Endodermal cell (in vitro differentiated cells): ENCODE results near the gene FYN. TPM values are rescaled to one million over a fixed set of nuclear protein-coding genes. Genes with fewer than 3 reads are reported as not detected.
A peak's percentile ranks its signal among the peaks of the same experiment; 100 is the strongest.

ENCODE experiments used
- DNase-seq: peaks from one replicate; pipeline ENCODE4 v3.0.0-alpha.2; 2017
- H3K27ac ChIP-seq: 2 replicates; pipeline ENCODE4 v1.5.1; 2013; ENCODE audit warnings: mild to moderate bottlenecking, low read depth, low read length, moderate library complexity
- H3K27me3 ChIP-seq: 2 replicates; pipeline ENCODE4 v1.6.1; 2013; ENCODE audit warnings: mild to moderate bottlenecking, low read length, moderate library complexity; ENCODE audit not compliant: insufficient read depth, control insufficient read depth, poor library complexity, severe bottlenecking
- H3K36me3 ChIP-seq: 2 replicates; pipeline ENCODE4 v1.7.0; 2013; ENCODE audit warnings: mild to moderate bottlenecking, low read length, moderate library complexity; ENCODE audit not compliant: control insufficient read depth, insufficient read depth
- H3K4me1 ChIP-seq: one replicate; pipeline ENCODE4 v1.7.0; 2013; ENCODE audit warnings: low read length; ENCODE audit not compliant: control insufficient read depth, insufficient read depth
- H3K4me3 ChIP-seq: 2 replicates; pipeline ENCODE4 v1.5.1; 2013; ENCODE audit warnings: mild to moderate bottlenecking, low read length, moderate library complexity
- H3K9ac ChIP-seq: 2 replicates; pipeline ENCODE4 v1.6.1; 2013; ENCODE audit warnings: mild to moderate bottlenecking, low read length, moderate library complexity; ENCODE audit not compliant: poor library complexity, severe bottlenecking; ENCODE audit errors: extremely low read depth
- H3K9me3 ChIP-seq: 2 replicates; pipeline ENCODE4 v1.6.1; 2013; ENCODE audit warnings: mild to moderate bottlenecking, low read length, moderate library complexity; ENCODE audit not compliant: control insufficient read depth
- H3K27ac Mint-ChIP-seq: 2 replicates; pipeline ENCODE4 v1.8.0; 2020; ENCODE audit warnings: mixed read lengths
- H3K27me3 Mint-ChIP-seq: 2 replicates; pipeline ENCODE4 v1.8.0; 2021; ENCODE audit warnings: mild to moderate bottlenecking, mixed read lengths; ENCODE audit not compliant: insufficient read depth
- H3K36me3 Mint-ChIP-seq: 2 replicates; pipeline ENCODE4 v1.8.0; 2020; ENCODE audit warnings: low read depth, mixed read lengths
- H3K4me1 Mint-ChIP-seq: 2 replicates; pipeline ENCODE4 v1.8.0; 2020; ENCODE audit warnings: mixed read lengths
- H3K4me3 Mint-ChIP-seq: 2 replicates; pipeline ENCODE4 v1.8.0; 2020; ENCODE audit warnings: mild to moderate bottlenecking, moderate library complexity, mixed read lengths
- H3K9me3 Mint-ChIP-seq: 2 replicates; pipeline ENCODE4 v1.8.0; 2020; ENCODE audit warnings: mild to moderate bottlenecking, mixed read lengths
- CTCF ChIP-seq: fragments of 200-600 bp; sonication (generic); conservative IDR thresholded peaks from 2 replicates; pipeline ENCODE4 v1.5.0; 2021; ENCODE audit warnings: antibody characterized with exemption, mild to moderate bottlenecking
- WGBS, 2 experiments: methylation state at CpG; one replicate each; pipeline versions ENCODE4 v1.1.5 to v1.1.7; 2013; ENCODE audit warnings: missing lambda C conversion rate in 2 of 2, mixed read lengths in 1 of 2; ENCODE audit not compliant: insufficient coverage in 1 of 2, insufficient read length in 1 of 2; 5-methylcytosine and 5-hydroxymethylcytosine counted together
- total RNA-seq, 2 donors: library from RNA; stranded (reverse); fragmentation: NEBNext Ultra II Directional in 1 of 2; extraction: Animal tissue kit (Norgen Biotek cat#: 25700) in 1 of 2; gene quantifications; 2 replicates in 1 of 2; 3 replicates in 1 of 2; pipeline ENCODE4 v1.2.1, GENCODE V29; 2021

FYN gene
- total RNA-seq, 2 donors from 2014 or later: 70.0 to 96.4 TPM

- Histone ChIP-seq H3K27ac (no peak overlapping the region), H3K4me1 (peaks cover 25% of the 10 kb centered on the region), H3K36me3 (no peaks in the 10 kb centered on the region), H3K9me3 (no peaks in the 10 kb centered on the region), H3K4me3 (no peak overlapping the region), H3K9ac (no peak overlapping the region), H3K27me3 (no peaks in the 10 kb centered on the region)
- H3K36me3 Mint-ChIP-seq: peaks cover 3% of the 10 kb centered on the region
- peaks cover 23% of the 10 kb centered on the region for H3K27me3 Mint-ChIP-seq
- TF ChIP-seq CTCF: no peak
- H3K27ac Mint-ChIP-seq: peak overlapping the region; percentile 28
- H3K9me3 Mint-ChIP-seq: no peaks in the 10 kb centered on the region
- DNase-seq: no peak
- 88 to 94% methylated on average over 6 of the region's 6 CpGs for WGBS, 2 experiments
- H3K4me1 Mint-ChIP-seq: peaks cover 51% of the 10 kb centered on the region
- H3K4me3 Mint-ChIP-seq: no peak overlapping the region
These were observed 102.8 kb downstream of the FYN start for GRCh38 chr6:111770263-111771093.

GRCh38 chr6:111769365-111770152 lies 103.7 kb downstream of the FYN start:
- no peak overlapping the region for H3K4me3 Mint-ChIP-seq
- Histone ChIP-seq H3K9ac (no peak overlapping the region), H3K27ac (no peak overlapping the region), H3K4me3 (no peak overlapping the region), H3K36me3 (no peaks in the 10 kb centered on the region), H3K4me1 (peaks cover 23% of the 10 kb centered on the region), H3K27me3 (no peaks in the 10 kb centered on the region), H3K9me3 (no peaks in the 10 kb centered on the region)
- peaks cover 23% of the 10 kb centered on the region for H3K27me3 Mint-ChIP-seq
- DNase-seq: no peak
- no peak overlapping the region for H3K27ac Mint-ChIP-seq
- TF ChIP-seq CTCF: no peak
- H3K36me3 Mint-ChIP-seq: peaks cover 3% of the 10 kb centered on the region
- peaks cover 54% of the 10 kb centered on the region for H3K4me1 Mint-ChIP-seq
- WGBS, 2 experiments: 100% methylated on average over 1 of the region's 1 CpG
- no peaks in the 10 kb centered on the region for H3K9me3 Mint-ChIP-seq

- peaks cover 60% of the 10 kb centered on the region for H3K4me1 Mint-ChIP-seq
- H3K4me3 Mint-ChIP-seq: no peak overlapping the region
- Histone ChIP-seq H3K27me3 (no peaks in the 10 kb centered on the region), H3K4me1 (peaks cover 22% of the 10 kb centered on the region), H3K4me3 (no peak overlapping the region), H3K36me3 (no peaks in the 10 kb centered on the region), H3K9me3 (no peaks in the 10 kb centered on the region), H3K9ac (no peak overlapping the region), H3K27ac (no peak overlapping the region)
- no peak for DNase-seq
- no peaks in the 10 kb centered on the region for H3K9me3 Mint-ChIP-seq
- H3K27me3 Mint-ChIP-seq: peaks cover 23% of the 10 kb centered on the region
- 83 to 91% methylated on average over 2 of the region's 2 CpGs for WGBS, 2 experiments
- peaks cover 3% of the 10 kb centered on the region for H3K36me3 Mint-ChIP-seq
- H3K27ac Mint-ChIP-seq: no peak overlapping the region
- no peak for TF ChIP-seq CTCF
These were observed 104.9 kb downstream of the FYN start for GRCh38 chr6:111768431-111768770.
